H1 (cell line): ENCODE measurements around the gene FRMD4B. TPM values are rescaled to one million over a fixed set of nuclear protein-coding genes. Genes with fewer than 3 reads are reported as not detected.

ENCODE experiments used
- CTCF ChIA-PET: fragments of 300-600 bp; sonication (Branson Sonifier 250); formaldehyde crosslinking; loops from one replicate; lab custom pipeline; 2021; ENCODE audit not compliant: partially characterized antibody; lab: Charles Lee
- POLR2A ChIA-PET: fragments of 300-600 bp; sonication (Branson Sonifier 250); formaldehyde crosslinking; loops from one replicate; lab custom pipeline; 2021; ENCODE audit warnings: inconsistent platforms; ENCODE audit not compliant: partially characterized antibody; lab: Charles Lee
- DNase-seq, 2 experiments: peaks; one replicate each; pipeline versions ENCODE4 v3.0.0 to v3.0.0-alpha.2; 2010 to 2022; ENCODE audit warnings: low spot score in 2 of 2, low read depth in 1 of 2, mixed read lengths in 1 of 2
- FAIRE-seq: peaks from 2 replicates; lab custom pipeline; 2011; peaks lifted over from hg19 to GRCh38; lab: Jason Lieb, UNC
- H2AFZ ChIP-seq: 2 replicates; pipeline ENCODE4 v1.8.1; 2012; ENCODE audit warnings: low read length, inconsistent platforms
- H2AK5ac ChIP-seq: 2 replicates; pipeline ENCODE4 v1.6.1; 2013; ENCODE audit warnings: low read depth, low read length
- H2BK120ac ChIP-seq: replicated peaks from 2 replicates; pipeline ENCODE3; 2013; ENCODE audit warnings: low read depth, low read length, inconsistent platforms
- H2BK12ac ChIP-seq: 2 replicates; pipeline ENCODE4 v1.6.1; 2013; ENCODE audit warnings: low read depth, low read length
- H2BK15ac ChIP-seq: 2 replicates; pipeline ENCODE4 v1.6.1; 2013; ENCODE audit warnings: low read length
- H2BK20ac ChIP-seq: 2 replicates; pipeline ENCODE4 v1.6.1; 2013; ENCODE audit warnings: low read length
- H2BK5ac ChIP-seq: 2 replicates; pipeline ENCODE4 v1.6.1; 2013; ENCODE audit warnings: low read depth, low read length
- H3K14ac ChIP-seq: 2 replicates; pipeline ENCODE4 v1.6.1; 2013; ENCODE audit warnings: inconsistent platforms; ENCODE audit not compliant: insufficient read length
- H3K18ac ChIP-seq: 2 replicates; pipeline ENCODE4 v1.6.1; 2013; ENCODE audit warnings: low read length; ENCODE audit errors: extremely low read depth
- H3K23ac ChIP-seq: 2 replicates; pipeline ENCODE4 v1.6.1; 2013; ENCODE audit warnings: inconsistent platforms; ENCODE audit not compliant: insufficient read length
- H3K23me2 ChIP-seq: 2 replicates; pipeline ENCODE4 v1.6.1; 2013; ENCODE audit warnings: low read depth, low read length
- H3K27ac ChIP-seq: 2 replicates; pipeline ENCODE4 v1.6.1; 2011; ENCODE audit warnings: low read depth, low read length, inconsistent platforms
- H3K27me3 ChIP-seq, 4 experiments: replicated peaks in 1 of 4; 1 replicate in 1 of 4; 2 replicates in 3 of 4; pipeline versions ENCODE4 v1.6.1 to v1.8.1; 2011 to 2013; ENCODE audit warnings: low read length in 3 of 4, mild to moderate bottlenecking in 3 of 4, inconsistent platforms in 2 of 4, mixed read lengths in 2 of 4, moderate library complexity in 1 of 4; ENCODE audit not compliant: control insufficient read depth in 3 of 4, insufficient read depth in 3 of 4; ENCODE audit errors: extremely low read depth in 1 of 4
- H3K36me3 ChIP-seq, 4 experiments: 2 replicates each; pipeline versions ENCODE4 v1.6.1 to v1.8.1; 2011 to 2013; ENCODE audit warnings: mild to moderate bottlenecking in 4 of 4, low read length in 3 of 4, moderate library complexity in 2 of 4, control low read depth in 1 of 4, inconsistent platforms in 1 of 4; ENCODE audit not compliant: insufficient read depth in 4 of 4, control insufficient read depth in 2 of 4
- H3K4ac ChIP-seq: replicated peaks from 2 replicates; pipeline ENCODE3; 2013; ENCODE audit warnings: low read length, low read depth, mixed read lengths, inconsistent platforms; ENCODE audit not compliant: insufficient read length
- H3K4me1 ChIP-seq, 4 experiments: replicated peaks in 1 of 4; 1 replicate in 1 of 4; 2 replicates in 3 of 4; pipeline versions ENCODE4 v1.6.1 to v1.8.1; 2011 to 2013; ENCODE audit warnings: low read length in 3 of 4, inconsistent platforms in 2 of 4, mixed read lengths in 1 of 4; ENCODE audit not compliant: insufficient read depth in 4 of 4, control insufficient read depth in 3 of 4
- H3K4me2 ChIP-seq, 2 experiments: 2 replicates each; pipeline versions ENCODE4 v1.6.1 to v1.8.1; 2011 to 2013; ENCODE audit warnings: low read depth in 2 of 2, low read length in 2 of 2, control low read depth in 1 of 2, inconsistent platforms in 1 of 2, mild to moderate bottlenecking in 1 of 2; ENCODE audit not compliant: insufficient read depth in 1 of 2
- H3K4me3 ChIP-seq, 4 experiments: fragments of 200-600, 300-600 bp in 1 of 4; sonication (generic), shearing (Covaris generic), sonication (Bioruptor Twin) in 1 of 4; 2 replicates each; pipeline versions ENCODE4 v1.5.1 to v1.8.1; 2011 to 2016; ENCODE audit warnings: low read length in 4 of 4, low read depth in 3 of 4, control low read depth in 2 of 4, inconsistent platforms in 2 of 4, mild to moderate bottlenecking in 2 of 4, mixed read lengths in 1 of 4, moderate library complexity in 1 of 4; ENCODE audit not compliant: insufficient read depth in 2 of 4; ENCODE audit errors: extremely low read depth in 1 of 4
- H3K56ac ChIP-seq: replicated peaks from 2 replicates; pipeline ENCODE3; 2013; ENCODE audit warnings: low read depth, mild to moderate bottlenecking, mixed read lengths, low read length, inconsistent platforms; ENCODE audit not compliant: insufficient read length
- H3K79me1 ChIP-seq: 2 replicates; pipeline ENCODE4 v1.6.1; 2013; ENCODE audit warnings: low read depth, low read length, control low read depth
- H3K79me2 ChIP-seq, 2 experiments: 2 replicates each; pipeline versions ENCODE4 v1.6.1 to v1.8.1; 2012 to 2013; ENCODE audit warnings: low read length in 2 of 2, mild to moderate bottlenecking in 2 of 2, inconsistent platforms in 1 of 2; ENCODE audit not compliant: insufficient read depth in 2 of 2, control insufficient read depth in 1 of 2
- H3K9ac ChIP-seq, 4 experiments: replicated peaks in 1 of 4; 1 replicate in 1 of 4; 2 replicates in 3 of 4; pipeline versions ENCODE4 v1.6.1 to v1.8.1; 2011 to 2013; ENCODE audit warnings: low read depth in 3 of 4, low read length in 3 of 4, control low read depth in 2 of 4, mild to moderate bottlenecking in 2 of 4, moderate library complexity in 2 of 4, inconsistent platforms in 1 of 4; ENCODE audit errors: extremely low read depth in 1 of 4
- H3K9me3 ChIP-seq, 2 experiments: 2 replicates each; pipeline versions ENCODE4 v1.6.1 to v1.8.1; 2012 to 2013; ENCODE audit warnings: mild to moderate bottlenecking in 2 of 2, moderate library complexity in 2 of 2, control low read depth in 1 of 2, inconsistent platforms in 1 of 2, low read depth in 1 of 2, low read length in 1 of 2, mixed read lengths in 1 of 2; ENCODE audit not compliant: insufficient read depth in 2 of 2
- H4K20me1 ChIP-seq, 2 experiments: replicated peaks in 1 of 2; 2 replicates each; pipeline versions ENCODE3 to v1.8.1; 2011 to 2013; ENCODE audit warnings: inconsistent platforms in 2 of 2, low read length in 2 of 2, mild to moderate bottlenecking in 1 of 2; ENCODE audit not compliant: insufficient read depth in 2 of 2, control insufficient read depth in 1 of 2
- H4K5ac ChIP-seq: 2 replicates; pipeline ENCODE4 v1.6.1; 2013; ENCODE audit warnings: low read length, low read depth, mixed read lengths, inconsistent platforms; ENCODE audit not compliant: insufficient read length
- H4K8ac ChIP-seq: 2 replicates; pipeline ENCODE4 v1.8.0; 2013; ENCODE audit warnings: mild to moderate bottlenecking, moderate library complexity, low read length, inconsistent platforms; ENCODE audit not compliant: insufficient read depth; ENCODE audit errors: extremely low read depth
- H4K91ac ChIP-seq: replicated peaks from 2 replicates; pipeline ENCODE3; 2013; ENCODE audit warnings: low read length, mixed read lengths, inconsistent platforms; ENCODE audit not compliant: insufficient read length
- ASH2L ChIP-seq: fragments of 200-600, 300-600 bp; sonication (generic); IDR thresholded peaks from one replicate; pipeline ENCODE4 v1.7.1; 2017; ENCODE audit warnings: low read length
- BCL11A ChIP-seq, 2 experiments: IDR thresholded peaks; one replicate each; pipeline ENCODE4 v1.6.1; 2011; ENCODE audit warnings: low read depth in 2 of 2, low read length in 2 of 2, mild to moderate bottlenecking in 2 of 2
- GABPA ChIP-seq: IDR thresholded peaks from 2 replicates; pipeline ENCODE4 v1.6.1; 2011; ENCODE audit warnings: mild to moderate bottlenecking, low read length, moderate library complexity, borderline replicate concordance; ENCODE audit not compliant: insufficient read depth
- JUN ChIP-seq: IDR thresholded peaks from 2 replicates; pipeline ENCODE4 v1.6.1; 2011; ENCODE audit warnings: low read depth, mild to moderate bottlenecking, improper control_type of control experiment, low read length
- KDM4A ChIP-seq: IDR thresholded peaks from one replicate; pipeline ENCODE4 v1.7.1; 2012; ENCODE audit warnings: low read depth, mild to moderate bottlenecking, moderate library complexity, low read length, inconsistent platforms; ENCODE audit not compliant: severe bottlenecking
- RBBP5 ChIP-seq: IDR thresholded peaks from 2 replicates; pipeline ENCODE4 v1.7.1; 2012; ENCODE audit warnings: low read depth, mild to moderate bottlenecking, inconsistent platforms, low read length, moderate library complexity, borderline replicate concordance
- SAP30 ChIP-seq: fragments of 300-600 bp; sonication (generic); IDR thresholded peaks from 2 replicates; pipeline ENCODE4 v1.7.1; 2012; ENCODE audit warnings: low read length, moderate library complexity, mild to moderate bottlenecking, inconsistent platforms; ENCODE audit not compliant: insufficient read depth, insufficient replicate concordance
- SP1 ChIP-seq: IDR thresholded peaks from 2 replicates; pipeline ENCODE4 v1.6.1; 2011; ENCODE audit warnings: low read depth, low read length
- SUZ12 ChIP-seq: fragments of 200-600 bp; sonication (generic); IDR thresholded peaks from 2 replicates; pipeline ENCODE4 v1.6.1; 2012; ENCODE audit warnings: mild to moderate bottlenecking, inconsistent platforms, low read length, moderate library complexity, mixed read lengths
- ZNF274 ChIP-seq: IDR thresholded peaks from 2 replicates; pipeline ENCODE4 v1.7.0; 2012; ENCODE audit warnings: low read length, borderline replicate concordance; ENCODE audit errors: extremely low read depth
- WGBS, 2 experiments: shearing (Covaris generic) in 1 of 2; methylation state at CpG; one replicate each; pipeline versions ENCODE4 v1.1.6 to v1.1.7; 2013 to 2015; ENCODE audit warnings: low lambda C conversion rate in 2 of 2, mixed read lengths in 2 of 2, inconsistent platforms in 1 of 2, low coverage in 1 of 2, missing lambda C conversion rate in 1 of 2; ENCODE audit not compliant: insufficient replicate concordance in 2 of 2, insufficient coverage in 1 of 2, insufficient read length in 1 of 2; ENCODE audit errors: extremely low coverage in 1 of 2, missing lambda C conversion rate in 1 of 2; 5-methylcytosine and 5-hydroxymethylcytosine counted together
- polyA plus RNA-seq, 7 experiments: library from polyadenylated mRNA; depleted of rRNA in 3 of 7; stranded (reverse) in 5 of 7; unstranded in 2 of 7; fragments of >200 nt in 5 of 7; fragments of 200-250 nt in 2 of 7; gene quantifications; 1 replicate in 5 of 7; 2 replicates in 1 of 7; 4 replicates in 1 of 7; pipeline versions ENCODE4 v1.2.1 to v1.2.3, GENCODE V29; 2011 to 2013; ENCODE audit warnings: missing spikeins in 2 of 7, mixed read lengths in 2 of 7
- total RNA-seq: library from RNA; stranded (reverse); fragmentation: NEBNext Ultra II Directional; extraction: Animal tissue kit (Norgen Biotek cat#: 25700); gene quantifications from 2 replicates; pipeline ENCODE4 v1.2.1, GENCODE V29; 2021
- TF ChIP-seq, protein P1 (sequence below): IDR thresholded peaks from 2 replicates; pipeline ENCODE4 v1.6.1; 2011; ENCODE audit warnings: low read depth, mild to moderate bottlenecking, low read length; ENCODE audit not compliant: insufficient read depth

FRMD4B gene
- total and polyA plus RNA-seq, 2 of the 8 experiments (the other 6 are each of a cell fraction or from before 2014, with no cell fraction given), result 2.7 to 7.2 TPM

DNA sequence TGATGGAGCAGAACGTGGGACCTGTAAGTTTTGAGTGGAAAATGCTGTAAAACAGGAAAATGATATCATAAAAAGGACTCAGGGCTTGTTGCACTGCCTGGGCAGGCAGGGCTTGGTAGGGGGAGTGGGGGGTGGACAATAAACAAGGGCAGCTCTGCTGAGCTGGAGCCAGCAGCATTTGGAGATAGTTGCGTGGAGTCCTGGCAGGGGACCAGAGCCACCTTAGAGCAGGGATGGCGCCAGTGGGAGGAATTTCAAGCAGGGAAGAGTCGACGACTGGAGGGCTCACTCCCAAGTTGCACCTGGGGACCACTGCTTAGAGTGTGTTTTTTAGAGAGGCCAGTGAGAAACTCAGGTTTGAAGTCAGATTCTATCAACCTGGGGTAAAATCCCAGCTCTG is 22.7 kb upstream of the FRMD4B start:
- 79% methylated on average over 5 of the region's 5 CpGs; no CpG with 5 or more reads in 1 of the 2 experiments for WGBS, 2 experiments
- DNase-seq (no peak), FAIRE-seq (no peak)
- H3K79me2 ChIP-seq, result no peaks in the 10 kb centered on the region
- no peak overlapping the region for H2BK12ac ChIP-seq
- no peak overlapping the region for H2AK5ac ChIP-seq
- no peak overlapping the region for H2BK5ac ChIP-seq
- H3K23me2 ChIP-seq, result no peaks in the 10 kb centered on the region
- peaks cover 0 to 3% (median 0%) of the 10 kb centered on the region in 4 experiments; a peak in 1 of 8 replicates for H3K36me3 ChIP-seq
- no peak overlapping the region for H3K23ac ChIP-seq
- H3K4me2 ChIP-seq, result no peak overlapping the region
- peaks cover 6 to 11% of the 10 kb centered on the region in 2 experiments; a peak in 3 of 4 replicates for H3K9me3 ChIP-seq
- H4K8ac ChIP-seq, result no peak overlapping the region; the same call in 1 of the 2 replicates
- no peak overlapping the region for H3K4ac ChIP-seq
- peaks cover 0 to 2% of the 10 kb centered on the region in 2 experiments for H4K20me1 ChIP-seq
- no peaks in the 10 kb centered on the region for H3K27me3 ChIP-seq
- CTCF ChIA-PET, result interaction anchor here (0.9 to 3.3 kb wide), 14 partner anchors 9 to 278 kb away, joined by 3 to 44 read pairs (median 8); no protein-coding TSS in a partner anchor
- H3K79me1 ChIP-seq, result no peaks in the 10 kb centered on the region
- H3K56ac ChIP-seq, result no peak overlapping the region
- no peak overlapping the region for H2BK15ac ChIP-seq
- no peak overlapping the region for H2BK20ac ChIP-seq
- no peak overlapping the region for H2AFZ ChIP-seq
- no peak overlapping the region for H3K4me3 ChIP-seq
- no peak overlapping the region for H3K14ac ChIP-seq
- H2BK120ac ChIP-seq, result no peak overlapping the region
- no peak overlapping the region for H4K5ac ChIP-seq
- H3K4me1 ChIP-seq, result peaks cover 0 to 2% (median 0%) of the 10 kb centered on the region in 4 experiments; a peak in 2 of 7 replicates
- H3K9ac ChIP-seq, result no peak overlapping the region
- H4K91ac ChIP-seq, result no peak overlapping the region
- H3K27ac ChIP-seq, result no peak overlapping the region
- no peak overlapping the region for H3K18ac ChIP-seq
- POLR2A ChIA-PET, result no interaction called here
- TF ChIP-seq BCL11A (IDR thresholded peaks at IDR 0.05; ENCODE audit: low read depth in 2 of 2, low read length in 2 of 2) (no peak), ZNF274 (no peak), GABPA (no peak), ASH2L (no peak), RBBP5 (no peak), SAP30 (no peak), KDM4A (no peak), JUN (no peak), SUZ12 (no peak), SP1 (no peak)
- TF ChIP-seq, protein P1, sequence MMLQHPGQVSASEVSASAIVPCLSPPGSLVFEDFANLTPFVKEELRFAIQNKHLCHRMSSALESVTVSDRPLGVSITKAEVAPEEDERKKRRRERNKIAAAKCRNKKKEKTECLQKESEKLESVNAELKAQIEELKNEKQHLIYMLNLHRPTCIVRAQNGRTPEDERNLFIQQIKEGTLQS, result no peak
